ENCODE measurements around the gene NPDC1. TPM values are rescaled to one million over a fixed set of nuclear protein-coding genes. Genes with fewer than 3 reads are reported as not detected.

NPDC1 gene
- total RNA-seq, 1 experiment from 2014 or later: 0.60 TPM

DNA sequence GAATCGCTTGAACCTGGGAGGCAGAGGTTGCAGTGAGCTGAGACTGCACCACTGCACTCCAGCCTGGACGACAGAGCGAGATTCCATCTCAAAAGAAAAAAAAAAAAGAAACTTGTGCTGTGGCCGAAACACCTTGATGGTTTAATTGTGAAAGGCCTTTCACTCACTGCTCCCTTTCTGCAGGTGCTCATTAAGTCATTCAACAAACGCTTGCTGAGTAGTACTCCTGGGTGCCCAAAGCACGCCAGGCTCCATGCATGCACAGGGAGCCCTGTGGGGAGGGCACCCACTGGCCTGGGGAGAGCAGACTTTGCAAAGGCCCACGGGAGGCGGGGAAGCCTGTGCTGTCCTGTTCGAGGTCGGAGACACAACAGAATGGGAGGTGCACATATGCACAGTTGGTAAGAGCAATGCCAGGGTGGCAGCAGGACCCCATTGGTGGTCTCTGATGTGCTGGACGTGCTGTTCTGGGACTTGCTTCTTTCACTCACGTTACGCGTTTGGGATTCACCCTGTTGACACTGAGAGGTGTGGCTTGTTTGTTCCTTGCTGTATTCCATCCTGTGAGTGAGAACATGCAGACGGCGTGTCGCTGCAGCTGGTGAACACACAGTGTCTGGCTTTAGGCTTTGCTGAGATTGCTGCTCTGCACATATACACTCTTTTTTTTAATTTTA is 10.9 kb upstream of the NPDC1 start:
- no peak for DNase-seq (ENCODE audit: low read depth)

- DNase-seq (ENCODE audit: low read depth): peak; percentile 88
Measured at GRCh38 chr9:137055385-137056364, 9.7 kb upstream of the NPDC1 start.

DNA sequence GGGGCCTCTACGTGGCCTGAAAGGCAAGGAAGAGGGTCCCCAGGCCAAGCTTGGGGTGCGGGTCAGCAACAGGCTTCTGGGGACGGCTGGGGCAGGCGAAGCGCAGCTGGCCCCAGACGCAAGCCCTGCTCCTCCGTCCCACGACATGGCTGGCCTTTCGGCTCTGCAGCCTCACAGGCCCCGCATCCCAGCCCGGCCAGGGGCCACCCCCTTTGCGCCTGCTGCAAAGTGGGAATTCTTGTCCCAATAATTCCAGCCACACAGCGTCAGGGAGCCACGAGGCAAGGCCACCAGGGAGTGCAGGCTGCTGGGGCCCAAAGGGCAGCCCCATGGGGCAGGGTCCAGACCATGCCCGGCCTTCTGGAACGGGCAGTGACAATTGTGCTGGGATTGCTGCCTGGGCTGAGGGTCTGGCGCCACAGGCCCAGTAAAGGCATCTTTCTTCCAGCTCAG is 9.0 kb upstream of the NPDC1 start:
- DNase-seq (ENCODE audit: low read depth): no peak

GRCh38 chr9:137053944-137054931 is 8.3 kb upstream of the NPDC1 start, which contains the start of gene ENTPD2:
Gene ENTPD2, minus strand, starts transcription at chr9:137054061. Its CDS starts 64 bp downstream, at chr9:137053997.
- DNase-seq (ENCODE audit: low read depth): no peak

DNA sequence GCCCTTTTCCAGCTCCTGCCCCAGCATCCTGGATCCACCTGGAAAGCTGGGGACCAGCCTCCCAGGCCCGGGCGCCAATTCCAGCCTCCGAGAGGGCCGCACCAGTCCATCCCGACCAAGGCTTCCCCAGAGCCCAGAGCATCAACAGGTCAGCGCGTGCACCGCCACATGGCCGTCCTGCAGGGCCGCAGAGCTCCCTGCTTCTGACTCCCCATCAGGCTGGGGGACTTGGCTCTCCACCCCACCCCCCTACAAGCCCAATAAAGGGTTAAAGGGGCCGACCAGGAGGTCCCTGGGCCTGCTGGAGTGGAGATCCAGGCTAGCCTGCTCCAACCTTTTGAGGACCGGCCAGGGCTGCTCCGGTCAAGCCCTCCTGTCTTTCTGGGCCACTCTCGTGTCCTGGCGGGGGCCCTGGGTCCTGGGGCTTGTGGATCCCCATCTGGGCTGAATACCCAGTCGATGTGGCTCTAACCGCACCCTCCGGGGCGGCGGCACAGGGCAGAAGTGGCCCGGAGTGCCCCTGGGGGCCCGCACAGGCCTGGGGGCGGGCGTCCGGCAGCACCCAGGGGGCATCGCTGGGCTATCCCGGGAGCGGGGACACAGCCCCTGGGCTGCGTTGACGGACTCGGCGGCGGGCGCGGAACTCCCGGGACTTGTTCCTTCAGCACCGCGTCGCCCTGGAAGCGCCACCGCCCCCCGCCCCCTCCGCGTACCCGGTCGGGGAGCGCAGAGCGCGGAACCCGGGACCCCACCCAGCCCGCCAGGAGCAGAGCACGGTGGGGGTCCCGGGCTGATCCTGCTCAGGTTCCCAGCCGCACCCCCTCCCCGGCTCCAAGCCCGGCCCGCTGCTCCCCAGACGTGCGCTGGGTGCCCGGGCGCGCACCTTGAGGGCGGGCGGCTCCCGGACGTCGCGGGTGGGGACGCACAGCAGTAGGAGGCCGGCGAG is 7.3 kb upstream of the NPDC1 start:
- DNase-seq (ENCODE audit: low read depth): no peak

DNA sequence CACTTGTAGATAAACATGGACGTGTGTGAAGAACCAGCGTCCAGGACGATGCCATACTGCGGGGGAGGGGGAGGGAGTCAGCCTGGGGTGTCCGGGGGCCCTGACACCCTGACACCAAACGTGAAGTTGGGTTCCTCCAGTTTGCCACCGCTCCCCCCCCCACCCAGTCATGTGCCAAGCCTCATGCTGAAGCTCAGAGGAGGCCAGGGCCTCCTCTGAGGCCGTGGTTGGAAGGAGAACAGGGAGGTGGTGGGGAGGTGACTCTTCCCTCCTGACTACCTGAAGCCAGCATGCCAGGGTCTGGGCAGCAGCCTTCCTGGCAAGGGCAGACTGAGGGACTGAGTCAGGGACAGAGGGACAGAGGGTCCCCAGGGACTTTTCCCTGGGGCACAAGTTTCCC is 6.3 kb upstream of the NPDC1 start:
- no peak for DNase-seq (ENCODE audit: low read depth)

- DNase-seq (ENCODE audit: low read depth): no peak
Measured at GRCh38 chr9:137051145-137051724, 5.3 kb upstream of the NPDC1 start.

DNA sequence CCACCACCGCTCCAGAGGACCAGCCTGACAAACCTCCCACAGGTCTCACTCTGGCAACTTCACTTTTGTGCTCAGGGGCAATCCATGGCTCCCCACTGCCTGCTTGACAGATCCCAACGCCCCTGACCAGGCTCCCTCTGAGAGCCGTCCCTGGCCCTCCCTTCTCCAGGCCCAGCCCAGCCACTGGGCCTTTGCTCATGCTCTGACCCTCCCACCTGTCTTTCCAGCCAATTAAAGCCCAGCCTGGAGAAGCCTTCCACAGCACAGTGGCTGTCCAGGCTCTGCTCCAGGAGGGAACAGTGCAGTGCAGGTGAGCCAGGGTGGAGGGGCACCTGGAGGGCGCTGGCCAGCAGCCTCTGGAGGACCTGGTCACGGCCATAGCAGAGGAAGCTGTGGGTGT is 4.6 kb upstream of the NPDC1 start:
- no peak for DNase-seq (ENCODE audit: low read depth)

- DNase-seq (ENCODE audit: low read depth): peak; percentile 33
Measured at GRCh38 chr9:137049544-137050449, 3.8 kb upstream of the NPDC1 start.

- no peak for DNase-seq (ENCODE audit: low read depth)
Measured at GRCh38 chr9:137048655-137049543, 2.9 kb upstream of the NPDC1 start.

GRCh38 chr9:137045294-137046087 is 486 bp downstream of the NPDC1 start:
- DNase-seq (ENCODE audit: low read depth): peak; percentile 24

DNA sequence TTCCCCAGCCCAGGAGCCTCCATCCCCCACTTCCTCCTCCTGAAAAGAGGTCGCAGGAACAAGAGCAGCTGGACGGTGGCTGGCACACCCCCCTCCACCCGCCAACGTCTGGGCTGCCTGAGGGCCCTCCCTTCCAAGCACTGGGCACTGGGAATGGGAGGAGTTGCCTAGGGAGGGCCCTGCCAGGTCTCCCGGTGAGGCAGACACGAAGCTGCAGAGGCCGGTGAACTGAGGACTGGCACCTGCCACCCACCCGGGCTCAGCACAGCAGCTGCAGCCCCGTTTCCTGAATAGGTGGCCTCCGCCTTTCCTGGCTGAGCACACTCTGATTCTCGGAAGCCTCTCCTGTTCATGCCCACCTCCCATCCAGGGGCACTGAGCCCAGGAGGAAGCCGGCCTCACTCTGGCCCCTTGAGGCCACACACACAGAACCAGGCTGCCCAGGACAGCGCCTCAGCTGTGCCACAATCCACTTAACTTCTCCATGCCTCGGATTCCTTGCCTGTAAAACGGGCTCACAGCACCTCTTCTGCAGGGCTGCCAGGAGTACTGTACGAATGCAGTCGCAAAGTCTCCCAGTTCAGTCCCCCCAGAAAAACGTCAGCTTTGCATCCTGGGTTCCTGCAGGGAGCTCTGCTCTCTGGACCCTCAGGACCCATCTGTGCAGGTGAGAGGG is 1.3 kb downstream of the NPDC1 start:
- DNase-seq (ENCODE audit: low read depth): no peak

DNA sequence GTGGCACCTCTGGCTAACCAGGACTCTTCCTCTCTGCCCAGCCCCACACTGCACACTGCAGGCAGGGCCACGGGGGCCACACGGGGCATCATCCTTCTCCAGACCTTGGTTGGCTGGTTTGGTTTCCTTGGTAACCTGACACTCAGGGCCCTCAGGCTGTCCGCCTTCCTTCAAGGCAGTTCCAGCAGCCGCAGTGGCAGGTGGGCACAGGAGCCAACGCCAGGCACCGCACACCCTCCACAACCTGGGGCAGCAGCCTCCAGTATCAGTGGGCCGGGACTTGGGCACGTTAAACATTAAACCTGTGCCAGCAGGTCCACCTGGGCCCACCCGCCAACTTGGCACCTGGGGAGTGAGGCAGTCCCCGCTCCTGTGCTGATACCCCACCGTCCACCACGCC is 1.9 kb downstream of the NPDC1 start:
- DNase-seq (ENCODE audit: low read depth): no peak

DNA sequence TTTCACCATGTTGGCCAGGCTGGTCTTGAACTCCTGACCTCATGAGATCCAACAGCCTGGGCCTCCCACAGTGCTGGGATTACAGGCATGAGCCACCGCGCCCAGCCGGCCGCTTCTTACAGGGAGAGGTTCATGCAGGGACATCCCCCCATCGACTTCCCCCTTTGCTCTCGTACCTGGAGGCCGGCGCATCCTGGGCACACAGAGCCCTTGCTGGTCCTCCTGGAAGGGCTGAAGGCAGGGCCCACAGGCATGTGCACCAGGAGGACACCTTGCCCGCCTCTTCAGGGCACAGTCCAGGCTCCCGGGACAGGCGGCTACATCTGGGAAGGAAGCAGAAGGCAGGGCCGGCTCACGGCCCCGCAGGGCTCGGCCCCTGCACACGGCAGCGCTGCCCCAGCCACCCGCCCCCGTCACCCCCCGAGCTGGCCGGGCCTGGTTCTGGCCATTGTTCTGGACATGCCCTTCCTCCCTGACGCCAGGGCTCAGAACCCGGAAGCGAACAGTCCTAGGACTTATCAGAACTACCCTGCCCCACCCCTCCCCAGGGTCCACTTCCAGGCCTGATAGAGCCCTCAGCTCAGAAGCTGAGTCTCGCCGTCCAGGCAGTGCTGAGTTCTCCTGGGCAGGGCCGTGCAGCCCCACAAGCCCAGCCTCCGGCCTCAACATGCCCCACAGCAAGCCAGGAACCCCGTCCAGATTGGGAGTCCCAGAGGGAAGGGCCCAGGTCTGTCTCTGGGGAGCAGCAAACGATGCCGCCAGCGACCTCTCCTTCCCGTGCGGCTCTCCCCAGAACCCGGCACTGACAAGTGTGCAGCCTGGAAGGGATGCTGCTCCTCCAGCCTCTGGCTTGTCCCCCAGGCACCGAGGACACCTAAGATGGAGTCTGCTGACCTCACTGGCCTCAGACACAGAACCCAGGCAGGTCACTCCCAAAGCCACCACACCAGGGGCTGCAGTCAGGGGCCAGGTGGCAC is 2.9 kb downstream of the NPDC1 start:
- DNase-seq (ENCODE audit: low read depth): no peak

DNA sequence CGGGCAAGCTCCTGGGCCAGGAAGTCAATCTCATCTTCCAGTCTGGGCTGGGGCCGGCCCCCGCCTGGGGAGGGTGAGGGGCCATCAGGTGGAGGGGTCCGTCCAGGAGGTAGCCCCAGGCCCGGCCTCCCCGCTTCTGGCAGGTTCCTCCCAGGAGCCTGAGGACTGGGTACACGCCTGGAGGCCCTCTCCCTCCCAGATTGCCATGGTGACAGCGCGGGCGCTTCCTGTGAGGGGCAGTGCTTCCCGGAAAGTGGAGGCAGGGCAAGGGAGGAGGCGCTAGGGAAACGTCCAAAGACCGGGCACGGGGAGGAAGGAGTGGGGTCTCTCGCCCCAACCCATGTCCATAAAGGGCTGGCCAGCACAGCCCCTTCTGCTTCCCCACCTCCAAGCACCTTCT is 4.9 kb downstream of the NPDC1 start:
- DNase-seq (ENCODE audit: low read depth): no peak

Data from RPMI7951 (cell line).